Kidney tubule cell (primary cell): ENCODE data around the gene ICAM4.
"Not testable (repeated sequence)": the region's sequence is repeated elsewhere in the genome, so short reads cannot be mapped to it uniquely, and the experiment has no call there.

Source experiments
- DNase-seq: peaks from one replicate; pipeline ENCODE4 v3.0.0-alpha.2; 2018; ENCODE audit warnings: low spot score

Gene ICAM4

GRCh38 chr19:10286803-10287737, at the start of gene ICAM4:
ICAM4 (plus strand) TSS chr19:10286955; CDS start chr19:10287013, 58 bp downstream.
- peak; percentile 44 for DNase-seq

- DNase-seq: no peak
These were observed 49.1 kb upstream of the ICAM4 start for GRCh38 chr19:10237702-10238101.

- DNase-seq: no peak
These were observed 48.5 kb upstream of the ICAM4 start for GRCh38 chr19:10238172-10238783.

- DNase-seq: not testable (repeated sequence)
These were observed 44.8 kb upstream of the ICAM4 start for GRCh38 chr19:10241826-10242449.

GRCh38 chr19:10243606-10244005, 43.1 kb upstream of the ICAM4 start:
- no peak for DNase-seq

GRCh38 chr19:10245189-10245939, 41.4 kb upstream of the ICAM4 start:
- no peak for DNase-seq

- DNase-seq: no peak
These were observed 40.2 kb upstream of the ICAM4 start for GRCh38 chr19:10246511-10246910.

- DNase-seq: peak; percentile 98
These were observed 34.7 kb upstream of the ICAM4 start, which contains the start of gene MRPL4 for GRCh38 chr19:10251792-10252694. MRPL4 (plus strand) TSS chr19:10252214; CDS start chr19:10252254, 40 bp downstream.

GRCh38 chr19:10252707-10253106, 34.0 kb upstream of the ICAM4 start:
- no peak for DNase-seq

- no peak for DNase-seq
These were observed 32.5 kb upstream of the ICAM4 start for GRCh38 chr19:10254244-10254643.

- DNase-seq: no peak
These were observed 31.4 kb upstream of the ICAM4 start for GRCh38 chr19:10255358-10255757.

- DNase-seq: no peak
These were observed 30.2 kb upstream of the ICAM4 start for GRCh38 chr19:10256551-10256950.

- no peak for DNase-seq
These were observed 29.7 kb upstream of the ICAM4 start for GRCh38 chr19:10256970-10257615.

GRCh38 chr19:10258080-10258710, 28.6 kb upstream of the ICAM4 start:
- no peak for DNase-seq

- peak; percentile 90 for DNase-seq
These were observed 27.4 kb upstream of the ICAM4 start for GRCh38 chr19:10259162-10259905.

GRCh38 chr19:10260141-10260584, 26.6 kb upstream of the ICAM4 start:
- peak; percentile 91 for DNase-seq

- DNase-seq: peak; percentile 41
These were observed 24.0 kb upstream of the ICAM4 start for GRCh38 chr19:10262771-10263170.

GRCh38 chr19:10266706-10267105, 20.0 kb upstream of the ICAM4 start:
- DNase-seq: no peak

- no peak for DNase-seq
These were observed 18.7 kb upstream of the ICAM4 start for GRCh38 chr19:10268071-10268470.
